ENCODE data around the gene PNMA6E.
A peak's percentile ranks its signal among the peaks of the same experiment; 100 is the strongest.

PNMA6E gene

GRCh38 chrX:153349952-153350351, 51.2 kb downstream of the PNMA6E start:
- DNase-seq (ENCODE audit: low read depth), result peak; percentile 9

DNA sequence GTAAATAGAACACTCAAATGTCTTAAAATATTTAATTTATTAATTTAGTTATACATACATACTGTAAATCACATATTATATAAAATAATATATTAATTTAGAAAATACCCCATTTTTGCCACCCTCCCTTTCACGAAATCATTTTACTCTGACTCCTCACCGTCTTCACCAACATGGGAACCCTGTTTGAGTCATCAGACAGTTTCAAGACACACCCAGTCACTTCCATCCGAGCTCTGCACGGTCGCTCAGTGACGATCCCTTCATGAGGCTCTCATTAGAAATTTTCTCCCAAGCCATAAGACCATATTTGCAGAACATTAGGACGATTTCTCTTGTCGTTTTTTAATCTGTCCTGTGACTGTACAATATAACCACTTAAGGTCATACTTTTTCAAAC, 52.7 kb downstream of the PNMA6E start:
- no peak for DNase-seq (ENCODE audit: low read depth)

GRCh38 chrX:153347530-153347929, 53.6 kb downstream of the PNMA6E start:
- no peak for DNase-seq (ENCODE audit: low read depth)

Measured in EH (cell line).